AG04449 (cell line): ENCODE results near the gene KLF15.

ENCODE experiments used
- CTCF ChIA-PET: fragments of 350-600 bp; formaldehyde crosslinking; extraction: SDS; loops from one replicate; lab custom pipeline; 2021; ENCODE audit warnings: antibody characterized with exemption; lab: Yijun Ruan, JAX
- POLR2A ChIA-PET: fragments of 400-600, 350-600 bp; formaldehyde crosslinking; extraction: SDS; loops from one replicate; lab custom pipeline; 2020; ENCODE audit warnings: antibody characterized with exemption, inconsistent platforms; lab: Yijun Ruan, JAX
- DNase-seq: peaks from one replicate; pipeline ENCODE4 v3.0.0-alpha.2; 2010; ENCODE audit warnings: low read depth, low spot score
- H3K4me3 ChIP-seq: 2 replicates; pipeline ENCODE4 v1.5.1; 2011; ENCODE audit warnings: low read depth, mild to moderate bottlenecking, control low read depth, low read length
- TF ChIP-seq, protein P1 (sequence below): IDR thresholded peaks from one replicate; pipeline ENCODE4 v1.5.1; 2011; ENCODE audit warnings: mild to moderate bottlenecking, moderate library complexity, low read length, control low read depth, inconsistent platforms; ENCODE audit not compliant: insufficient read depth; ENCODE audit errors: missing control alignments

Gene KLF15

DNA sequence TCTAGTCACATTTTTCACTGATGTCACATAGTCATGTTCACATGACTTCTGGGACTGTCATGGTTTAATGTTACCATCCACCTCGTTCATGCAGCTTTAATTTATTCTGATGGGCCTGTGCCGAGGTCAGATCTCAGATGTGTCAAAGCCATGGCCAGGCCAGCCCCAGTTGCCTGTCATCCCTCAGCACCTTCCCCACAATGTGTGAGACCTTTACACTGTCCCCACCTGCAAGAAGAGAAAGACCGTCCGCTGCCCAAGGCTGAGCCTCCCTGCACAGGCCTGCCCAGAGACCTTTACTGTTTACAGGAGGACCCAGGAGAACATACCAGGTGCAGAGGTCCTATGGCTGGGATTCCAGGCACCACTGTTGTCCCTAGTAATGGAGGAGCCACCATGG, 12.8 kb upstream of the KLF15 start:
- H3K4me3 ChIP-seq: no peak overlapping the region
- POLR2A ChIA-PET: no interaction called here
- no peak for DNase-seq
- TF ChIP-seq, protein P1, sequence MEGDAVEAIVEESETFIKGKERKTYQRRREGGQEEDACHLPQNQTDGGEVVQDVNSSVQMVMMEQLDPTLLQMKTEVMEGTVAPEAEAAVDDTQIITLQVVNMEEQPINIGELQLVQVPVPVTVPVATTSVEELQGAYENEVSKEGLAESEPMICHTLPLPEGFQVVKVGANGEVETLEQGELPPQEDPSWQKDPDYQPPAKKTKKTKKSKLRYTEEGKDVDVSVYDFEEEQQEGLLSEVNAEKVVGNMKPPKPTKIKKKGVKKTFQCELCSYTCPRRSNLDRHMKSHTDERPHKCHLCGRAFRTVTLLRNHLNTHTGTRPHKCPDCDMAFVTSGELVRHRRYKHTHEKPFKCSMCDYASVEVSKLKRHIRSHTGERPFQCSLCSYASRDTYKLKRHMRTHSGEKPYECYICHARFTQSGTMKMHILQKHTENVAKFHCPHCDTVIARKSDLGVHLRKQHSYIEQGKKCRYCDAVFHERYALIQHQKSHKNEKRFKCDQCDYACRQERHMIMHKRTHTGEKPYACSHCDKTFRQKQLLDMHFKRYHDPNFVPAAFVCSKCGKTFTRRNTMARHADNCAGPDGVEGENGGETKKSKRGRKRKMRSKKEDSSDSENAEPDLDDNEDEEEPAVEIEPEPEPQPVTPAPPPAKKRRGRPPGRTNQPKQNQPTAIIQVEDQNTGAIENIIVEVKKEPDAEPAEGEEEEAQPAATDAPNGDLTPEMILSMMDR: no peak
- CTCF ChIA-PET: interaction anchor here (1.1 kb wide), 1 partner anchor 236 kb away, joined by 4 read pairs; no protein-coding TSS in a partner anchor

DNA sequence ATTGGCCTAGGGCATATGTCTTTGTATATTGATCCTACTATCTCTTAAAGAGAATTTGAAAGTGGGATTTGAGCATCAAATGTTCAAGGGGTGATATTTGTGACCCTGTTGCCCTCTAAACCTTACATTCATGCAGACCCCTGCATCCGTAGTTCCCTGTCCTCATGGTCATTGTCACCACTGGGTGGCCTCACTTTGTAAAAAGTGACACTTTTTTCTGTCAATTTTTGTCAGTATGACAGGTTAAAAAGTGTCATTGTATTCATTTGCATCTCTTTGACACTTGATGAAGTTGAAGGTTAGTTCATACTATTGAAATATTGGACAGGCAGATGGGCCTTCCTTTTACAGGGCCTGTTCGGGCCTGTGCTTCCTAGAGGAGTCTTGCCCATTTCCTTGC, 12.3 kb upstream of the KLF15 start:
- POLR2A ChIA-PET: no interaction called here
- CTCF ChIA-PET: no interaction called here
- no peak overlapping the region for H3K4me3 ChIP-seq

DNA sequence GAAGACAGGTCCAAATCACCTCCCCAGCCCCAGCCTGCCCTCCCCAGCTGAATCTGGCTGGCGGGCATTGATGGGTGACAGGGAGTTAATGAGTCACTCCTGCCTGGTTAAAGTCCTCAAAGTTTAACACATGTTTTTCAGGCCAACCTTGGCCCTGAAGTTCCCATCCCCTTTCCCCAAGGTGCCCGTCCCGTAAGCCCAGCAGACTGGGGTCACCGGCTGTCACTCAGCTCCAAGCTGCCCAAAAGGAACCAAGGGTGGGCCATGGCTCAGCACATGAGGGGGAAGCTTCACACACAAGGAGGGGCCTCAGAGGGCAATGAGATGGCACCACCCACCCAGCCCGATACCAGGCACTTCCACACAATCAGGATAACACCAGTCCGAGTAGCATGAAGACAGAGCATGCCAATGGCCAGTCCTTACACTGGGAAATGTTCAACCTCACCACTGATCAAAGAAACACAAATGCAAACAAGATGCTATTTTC, 10.2 kb upstream of the KLF15 start:
- DNase-seq: no peak
- TF ChIP-seq, protein P1: no peak
- ChIA-PET CTCF (no interaction called here), POLR2A (no interaction called here)
- no peak overlapping the region for H3K4me3 ChIP-seq

More for the DNA sequence above, 12.3 kb upstream of the KLF15 start:
- TF ChIP-seq, protein P1: no peak
- DNase-seq: no peak

DNA sequence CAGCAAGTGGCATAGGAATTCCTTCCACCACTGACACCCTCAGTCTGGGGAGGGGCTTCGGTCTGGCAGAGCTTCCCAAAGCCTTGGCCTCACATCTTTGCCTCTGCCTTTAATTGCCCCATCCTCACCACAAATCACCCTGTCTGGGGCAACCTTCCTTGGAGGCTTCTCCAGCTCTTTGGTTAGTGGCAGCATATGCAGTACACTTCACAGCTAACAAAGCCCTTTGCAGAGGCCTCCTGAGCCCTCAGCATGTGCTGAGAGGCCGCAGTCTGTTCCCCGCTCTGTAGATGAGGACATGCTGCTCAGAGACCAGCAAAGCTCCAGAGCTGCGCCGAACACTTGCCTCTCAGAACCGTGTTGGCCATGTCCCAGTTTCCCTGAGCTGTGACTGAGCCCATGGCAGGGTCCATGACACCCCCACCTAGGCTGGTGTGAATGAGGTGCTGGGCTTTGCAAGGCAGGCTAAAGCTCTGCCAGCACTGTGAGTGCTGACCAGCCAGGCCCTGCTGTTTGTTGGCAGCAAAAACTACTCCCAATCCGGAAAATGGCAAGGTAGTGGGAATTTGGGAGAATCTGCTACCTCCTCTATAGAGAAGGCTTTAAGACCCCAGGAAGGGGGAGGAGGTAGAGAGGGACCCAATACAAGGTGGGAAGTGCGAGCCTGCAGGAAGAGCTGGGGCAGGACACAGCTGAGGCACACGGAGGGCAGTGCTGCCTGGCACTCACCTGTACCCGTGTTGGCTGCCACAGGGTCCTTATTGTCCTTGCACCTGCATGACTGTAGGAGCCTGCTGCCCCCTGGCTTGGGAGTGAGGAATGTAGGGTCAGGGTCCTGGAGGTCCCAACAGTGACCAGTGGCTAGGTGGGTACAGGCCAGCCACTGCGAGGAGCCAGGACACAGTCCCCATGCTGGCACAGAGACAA, 8.4 kb upstream of the KLF15 start:
- ChIA-PET POLR2A (no interaction called here), CTCF (no interaction called here)
- H3K4me3 ChIP-seq: no peak overlapping the region
- DNase-seq: no peak
- TF ChIP-seq, protein P1: no peak

DNA sequence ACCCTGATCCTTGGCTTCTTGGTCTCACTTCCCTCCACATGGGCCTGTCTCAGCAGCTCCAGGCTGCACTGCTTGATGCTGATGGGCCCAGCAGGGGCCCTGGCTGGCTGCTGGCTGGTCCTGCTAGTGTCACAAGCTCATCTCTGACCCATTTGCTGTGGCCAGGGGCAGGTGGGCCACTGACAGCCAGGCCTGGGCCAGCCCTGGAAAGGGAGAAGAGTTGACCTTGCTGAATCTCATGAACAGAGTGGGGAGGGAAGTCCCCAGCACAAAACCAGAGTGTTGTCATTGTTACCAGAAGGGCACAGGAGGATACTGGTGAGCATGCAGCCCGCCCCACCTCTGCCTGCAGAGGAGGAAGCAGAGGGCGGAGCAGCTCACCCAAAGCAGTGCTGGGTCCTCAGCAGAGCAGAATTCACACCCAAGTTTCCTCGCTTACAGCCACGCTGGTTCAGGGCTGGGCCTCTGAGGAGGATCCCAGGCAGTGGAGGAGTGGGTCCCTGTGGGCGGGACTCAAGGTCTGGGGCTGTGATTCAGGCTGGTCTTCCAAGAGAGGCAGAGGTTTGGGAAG, 7.6 kb upstream of the KLF15 start:
- no peak for DNase-seq
- ChIA-PET CTCF (no interaction called here), POLR2A (no interaction called here)
- TF ChIP-seq, protein P1: no peak
- no peak overlapping the region for H3K4me3 ChIP-seq

DNA sequence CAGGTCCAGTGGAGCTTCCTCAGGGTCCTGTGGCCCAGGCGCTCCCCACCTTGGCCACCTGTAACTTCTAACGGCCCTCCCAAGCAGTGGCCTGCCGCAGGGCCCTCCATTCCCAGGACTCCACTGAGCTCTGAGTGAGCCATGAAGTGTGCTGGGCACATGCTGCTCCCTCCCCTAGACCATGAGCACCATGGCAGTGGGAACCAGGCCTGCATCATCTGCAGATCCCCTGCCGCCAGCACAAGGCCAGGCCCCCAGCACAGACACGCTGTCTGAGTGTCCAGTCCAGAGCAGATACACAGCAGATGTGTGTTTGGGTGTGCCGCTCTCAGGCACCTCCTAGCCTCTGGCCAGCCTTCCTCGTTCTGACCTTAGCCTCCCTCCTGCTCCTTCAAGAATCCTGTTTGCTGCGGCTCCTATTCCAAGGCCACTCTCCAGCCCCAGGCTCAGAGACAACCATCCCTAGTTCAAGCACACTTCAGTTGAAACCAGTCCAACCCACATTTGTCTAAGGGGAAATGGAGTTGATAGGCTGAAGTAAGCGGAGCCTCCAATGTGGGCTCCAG, 7.0 kb upstream of the KLF15 start:
- ChIA-PET POLR2A (no interaction called here), CTCF (interaction anchor here (0.8 kb wide), 1 partner anchor 166 kb away, joined by 3 read pairs; no protein-coding TSS in a partner anchor)
- TF ChIP-seq, protein P1: no peak
- H3K4me3 ChIP-seq: no peak overlapping the region
- DNase-seq: no peak
